ENCODE results near the gene ATP5F1A.
"Not testable (repeated sequence)": the region's sequence is repeated elsewhere in the genome, so short reads cannot be mapped to it uniquely, and the experiment has no call there.

ATP5F1A gene

GRCh38 chr18:46096651-46097300 lies 1.3 kb downstream of the ATP5F1A start:
- Histone ChIP-seq H3K4me2 (ENCODE audit: low read depth, low read length, poor library complexity, severe bottlenecking) (peak overlapping the region; percentile 63), H3K9me3 (ENCODE audit: insufficient read depth, low read length) (no peaks in the 10 kb centered on the region), H3K9me2 (replicated peaks; ENCODE audit: insufficient read depth, low read length) (no peaks in the 10 kb centered on the region), H2AFZ (ENCODE audit: low read depth, low read length, severe bottlenecking) (no peak overlapping the region), H3K36me3 (ENCODE audit: low read length) (peaks cover 19% of the 10 kb centered on the region), H3K9ac (ENCODE audit: low read length) (peak overlapping the region; percentile 74), H4K20me1 (ENCODE audit: low read depth, low read length) (peaks cover 13% of the 10 kb centered on the region; the same call in 1 of the 2 replicates), H3F3A (ENCODE audit: insufficient read depth) (no peaks in the 10 kb centered on the region; the same call in 1 of the 2 replicates), H3K27me3 (ENCODE audit: low read length) (no peaks in the 10 kb centered on the region), H3K4me3 (ENCODE audit: insufficient read depth, low read length, poor library complexity, severe bottlenecking) (peak overlapping the region; percentile 72), H3K79me2 (ENCODE audit: insufficient read depth, low read length) (peaks cover 61% of the 10 kb centered on the region), H3K27ac (ENCODE audit: low read depth, low read length) (peak overlapping the region; percentile 71)
- TF ChIP-seq CTCF (IDR thresholded peaks at IDR 0.05; ENCODE audit: insufficient read depth, low read length, poor library complexity, severe bottlenecking) (no peak), EZH2phosphoT487 (conservative IDR thresholded peaks at IDR 0.05; ENCODE audit: low read length) (no peak)

- Histone ChIP-seq H3K79me2 (ENCODE audit: insufficient read depth, low read length) (peaks cover 74% of the 10 kb centered on the region), H3K9me2 (replicated peaks; ENCODE audit: insufficient read depth, low read length) (no peaks in the 10 kb centered on the region)
These were observed 2.6 kb downstream of the ATP5F1A start for GRCh38 chr18:46095532-46095931.

GRCh38 chr18:46088501-46088900 lies 9.6 kb downstream of the ATP5F1A start:
- Histone ChIP-seq H3K79me2 (ENCODE audit: insufficient read depth, low read length) (peaks cover 40% of the 10 kb centered on the region), H4K20me1 (ENCODE audit: low read depth, low read length) (peaks cover 13% of the 10 kb centered on the region), H3K36me3 (ENCODE audit: low read length) (peaks cover 80% of the 10 kb centered on the region)
- not testable (repeated sequence) for H3K9me2 ChIP-seq (replicated peaks; ENCODE audit: insufficient read depth, low read length); H3K9me3 ChIP-seq (ENCODE audit: insufficient read depth, low read length); H2AFZ ChIP-seq (ENCODE audit: low read depth, low read length, severe bottlenecking); H3K27me3 ChIP-seq (ENCODE audit: low read length); H3K4me3 ChIP-seq (ENCODE audit: insufficient read depth, low read length, poor library complexity, severe bottlenecking); H3K9ac ChIP-seq (ENCODE audit: low read length); H3K4me2 ChIP-seq (ENCODE audit: low read depth, low read length, poor library complexity, severe bottlenecking); H3F3A ChIP-seq (ENCODE audit: insufficient read depth); H3K27ac ChIP-seq (ENCODE audit: low read depth, low read length)

More at GRCh38 chr18:46095532-46095931, 2.6 kb downstream of the ATP5F1A start:
- H3K4me3 ChIP-seq (ENCODE audit: insufficient read depth, low read length, poor library complexity, severe bottlenecking): no peak overlapping the region
- peaks cover 32% of the 10 kb centered on the region for H3K36me3 ChIP-seq (ENCODE audit: low read length)
- no peaks in the 10 kb centered on the region; the same call in 1 of the 2 replicates for H3F3A ChIP-seq (ENCODE audit: insufficient read depth)
- H2AFZ ChIP-seq (ENCODE audit: low read depth, low read length, severe bottlenecking): no peak overlapping the region
- peaks cover 20% of the 10 kb centered on the region for H4K20me1 ChIP-seq (ENCODE audit: low read depth, low read length)
- H3K4me2 ChIP-seq (ENCODE audit: low read depth, low read length, poor library complexity, severe bottlenecking): peak overlapping the region; percentile 7
- no peak overlapping the region for H3K9ac ChIP-seq (ENCODE audit: low read length)
- TF ChIP-seq EZH2phosphoT487 (conservative IDR thresholded peaks at IDR 0.05; ENCODE audit: low read length) (no peak), CTCF (IDR thresholded peaks at IDR 0.05; ENCODE audit: insufficient read depth, low read length, poor library complexity, severe bottlenecking) (no peak)
- no peak overlapping the region for H3K27ac ChIP-seq (ENCODE audit: low read depth, low read length)
- H3K9me3 ChIP-seq (ENCODE audit: insufficient read depth, low read length): no peaks in the 10 kb centered on the region
- no peaks in the 10 kb centered on the region for H3K27me3 ChIP-seq (ENCODE audit: low read length)

- H3F3A ChIP-seq (ENCODE audit: insufficient read depth): peaks cover 17% of the 10 kb centered on the region; the same call in 1 of the 2 replicates
- H3K36me3 ChIP-seq (ENCODE audit: low read length): peaks cover 73% of the 10 kb centered on the region
- no peaks in the 10 kb centered on the region for H4K20me1 ChIP-seq (ENCODE audit: low read depth, low read length)
- TF ChIP-seq EZH2phosphoT487 (conservative IDR thresholded peaks at IDR 0.05; ENCODE audit: low read length) (no peak), CTCF (IDR thresholded peaks at IDR 0.05; ENCODE audit: insufficient read depth, low read length, poor library complexity, severe bottlenecking) (no peak)
- H3K79me2 ChIP-seq (ENCODE audit: insufficient read depth, low read length): peaks cover 1% of the 10 kb centered on the region; the same call in 1 of the 2 replicates
- no peak overlapping the region for H3K4me2 ChIP-seq (ENCODE audit: low read depth, low read length, poor library complexity, severe bottlenecking)
- no peak overlapping the region for H3K9ac ChIP-seq (ENCODE audit: low read length)
- H3K4me3 ChIP-seq (ENCODE audit: insufficient read depth, low read length, poor library complexity, severe bottlenecking): no peak overlapping the region
- no peaks in the 10 kb centered on the region for H3K9me2 ChIP-seq (replicated peaks; ENCODE audit: insufficient read depth, low read length)
- H3K27ac ChIP-seq (ENCODE audit: low read depth, low read length): no peak overlapping the region
- H3K27me3 ChIP-seq (ENCODE audit: low read length): no peaks in the 10 kb centered on the region
- no peak overlapping the region for H2AFZ ChIP-seq (ENCODE audit: low read depth, low read length, severe bottlenecking)
- no peaks in the 10 kb centered on the region for H3K9me3 ChIP-seq (ENCODE audit: insufficient read depth, low read length)
These were observed 13.7 kb downstream of the ATP5F1A start for GRCh38 chr18:46084431-46084830.
